PC-9 (cell line): Measurements from ENCODE around the gene EXO5.

ENCODE experiments used
- CTCF ChIP-seq: fragments of 200-600 bp; sonication (generic); conservative IDR thresholded peaks from 2 replicates; pipeline ENCODE4 v1.6.1; 2017; ENCODE audit warnings: mixed run types, antibody characterized with exemption, mild to moderate bottlenecking, moderate library complexity
- EZH2 ChIP-seq: fragments of 200-600 bp; sonication (generic); IDR thresholded peaks from 2 replicates; pipeline ENCODE4 v1.8.0; 2017; ENCODE audit warnings: antibody characterized with exemption, low read depth

GRCh38 chr1:40562185-40562584 lies 53.6 kb downstream of the EXO5 start:
- TF ChIP-seq CTCF (no peak), EZH2 (no peak)
